ENCODE measurements around the gene CLEC16A.

The CLEC16A gene

DNA sequence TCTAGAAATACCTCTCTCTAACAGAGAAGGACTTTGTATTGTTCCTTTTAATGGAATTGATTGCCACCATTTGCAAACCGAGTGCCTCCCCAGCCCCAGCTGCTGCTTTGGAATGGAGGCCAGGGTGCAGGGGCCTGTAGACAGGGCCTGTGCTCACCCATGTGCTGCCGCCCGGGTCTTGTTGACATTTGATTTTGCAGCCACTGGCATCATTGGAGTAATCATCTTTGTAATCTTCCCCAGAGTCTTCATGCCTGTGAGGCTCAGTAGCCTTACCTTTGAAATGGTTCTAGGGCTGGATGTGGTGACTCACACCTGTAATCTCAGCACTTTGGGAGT is 119.8 kb downstream of the CLEC16A start:
- no peak for DNase-seq

DNA sequence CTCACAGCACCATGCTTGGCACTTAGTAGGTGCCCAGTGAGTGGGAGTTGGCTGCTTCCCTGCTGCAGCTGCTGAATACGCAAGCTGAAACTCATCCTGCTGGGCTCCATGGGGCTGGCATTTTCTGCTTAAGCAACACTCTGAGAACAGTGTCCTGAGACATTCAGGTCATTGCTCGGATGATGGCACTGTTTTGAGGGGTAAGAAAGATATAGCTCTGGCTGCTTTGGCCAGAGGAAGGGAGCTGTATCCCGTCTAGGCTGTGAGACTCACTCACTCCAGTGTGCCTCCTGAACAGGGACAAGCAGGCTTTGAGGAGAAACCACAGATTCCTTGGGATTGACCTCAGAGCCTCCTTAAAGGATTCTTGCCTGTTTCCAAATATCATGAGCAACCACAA is 120.5 kb downstream of the CLEC16A start:
- DNase-seq: no peak

DNA sequence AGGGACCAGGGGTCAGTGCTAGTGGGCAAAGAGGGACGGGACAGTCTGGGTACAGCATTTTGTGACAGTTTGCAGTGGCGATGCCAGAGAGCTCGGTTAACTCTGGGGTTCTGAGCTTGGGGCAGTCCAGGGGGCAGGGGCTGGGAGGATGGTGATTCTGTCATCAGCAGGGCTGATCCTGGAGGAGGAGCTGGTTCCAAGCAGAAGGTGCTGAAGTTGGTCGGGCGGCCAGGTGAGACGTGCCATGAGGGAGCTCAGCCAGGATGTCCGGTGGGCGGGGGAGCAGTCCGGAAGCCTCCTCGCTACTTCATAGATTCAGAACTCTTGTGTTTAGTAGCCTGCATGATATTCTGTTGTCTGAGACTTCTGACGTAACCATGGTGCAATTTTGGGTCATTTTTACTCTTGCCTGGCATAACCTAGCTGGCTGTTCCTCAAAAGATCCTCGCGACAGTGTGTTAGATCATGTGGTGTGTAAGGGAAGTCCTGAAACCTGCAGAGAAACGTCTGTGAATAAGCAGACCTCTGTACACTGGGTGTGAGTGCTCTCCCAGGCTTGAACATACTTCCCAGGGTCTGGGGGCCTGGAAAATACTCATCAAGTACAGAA is 122.0 kb downstream of the CLEC16A start:
- no peak for DNase-seq

DNA sequence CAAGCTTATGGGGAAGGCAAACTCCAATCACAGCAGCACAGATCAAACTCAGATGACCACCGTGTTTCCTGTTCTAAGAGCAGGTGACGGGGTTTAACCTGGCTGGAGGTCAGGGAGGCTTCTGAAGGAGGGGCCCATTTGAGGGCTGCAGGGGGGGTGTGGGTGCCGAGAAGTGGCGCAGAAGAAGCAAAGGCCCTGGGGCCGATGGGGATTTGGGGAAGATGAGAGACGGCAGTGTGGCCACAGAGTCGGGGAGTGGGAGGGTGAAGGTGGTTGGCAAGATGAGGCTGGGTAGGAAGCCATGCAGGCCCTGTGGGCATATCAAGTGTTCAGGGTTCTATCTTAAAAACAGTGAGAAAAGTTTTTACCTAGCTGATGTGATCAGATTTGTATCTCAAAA is 122.9 kb downstream of the CLEC16A start:
- no peak for DNase-seq

DNA sequence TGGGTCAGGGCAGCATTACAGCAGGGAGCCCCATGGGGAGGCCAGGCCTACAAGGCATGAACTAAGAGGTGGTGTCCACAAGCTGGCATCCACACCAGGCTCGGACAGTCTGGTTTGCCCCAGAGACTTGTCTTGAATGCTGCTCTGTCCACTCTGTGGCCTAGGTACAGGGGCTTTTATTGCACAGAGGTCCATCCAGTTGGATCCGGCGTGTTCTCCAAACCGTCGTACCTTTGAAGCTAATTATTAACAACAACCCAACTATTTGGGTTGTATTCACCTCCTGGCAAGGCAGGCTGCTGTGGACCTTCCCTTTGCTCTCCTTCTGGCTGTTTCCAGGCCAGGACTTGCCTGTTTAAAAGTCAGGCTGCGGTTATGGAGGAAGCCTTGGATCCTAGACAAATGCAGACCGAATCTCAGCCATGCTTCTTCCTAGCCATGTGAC is 123.4 kb downstream of the CLEC16A start:
- DNase-seq: no peak

DNA sequence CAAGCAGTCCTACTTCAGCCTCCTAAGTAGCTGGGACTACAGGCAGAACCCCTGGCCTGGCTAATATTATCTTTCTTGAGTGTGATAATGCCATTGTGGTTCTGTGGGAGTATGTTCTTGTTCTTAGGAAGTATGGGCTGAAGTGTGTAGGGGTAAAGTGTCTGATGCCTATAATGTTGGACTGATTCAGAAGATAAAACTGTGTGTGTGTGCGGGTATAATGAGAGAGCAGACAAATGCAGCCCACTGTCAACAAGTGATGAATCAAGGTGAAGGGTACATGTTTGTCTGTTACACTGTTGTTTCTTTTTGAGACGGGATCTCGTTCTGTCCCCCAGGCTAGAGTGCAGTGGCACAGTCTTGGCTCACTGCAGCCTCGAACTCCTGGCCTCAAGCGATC is 127.5 kb downstream of the CLEC16A start:
- DNase-seq: no peak

DNA sequence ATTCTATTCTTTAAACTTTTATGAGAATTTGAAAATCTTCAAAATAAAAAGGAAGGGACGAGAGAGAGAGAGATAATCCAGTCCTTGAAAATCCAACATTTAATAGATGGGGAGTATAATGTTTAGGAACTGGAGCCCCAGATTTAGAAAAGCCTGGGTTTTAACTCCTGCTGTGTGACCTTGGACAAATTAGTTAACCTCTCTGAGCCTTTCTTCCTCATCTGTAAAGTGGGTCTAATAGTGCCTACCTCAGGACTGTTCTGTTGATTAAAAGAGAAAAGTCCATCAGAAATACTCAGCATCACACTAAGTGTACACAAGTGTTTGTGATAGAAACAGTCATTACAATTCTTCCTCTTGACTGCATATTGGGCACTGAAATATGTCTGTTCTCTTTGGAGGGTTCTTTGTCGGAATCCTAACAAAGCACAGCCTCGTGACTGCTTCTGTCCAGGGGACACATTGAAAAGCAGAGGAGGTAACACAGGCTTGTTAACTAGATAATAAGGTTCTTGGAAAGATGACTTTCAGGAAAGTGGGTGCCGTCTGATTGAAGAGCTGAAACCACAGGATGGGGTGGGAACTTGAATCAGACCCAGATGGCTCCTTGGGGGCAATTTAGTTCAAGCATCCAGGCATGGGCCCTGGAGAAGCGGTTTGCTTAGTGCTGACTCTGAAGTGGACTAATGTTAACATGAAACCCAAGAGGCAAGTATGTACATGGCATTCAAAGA is 128.2 kb downstream of the CLEC16A start:
- no peak for DNase-seq

DNA sequence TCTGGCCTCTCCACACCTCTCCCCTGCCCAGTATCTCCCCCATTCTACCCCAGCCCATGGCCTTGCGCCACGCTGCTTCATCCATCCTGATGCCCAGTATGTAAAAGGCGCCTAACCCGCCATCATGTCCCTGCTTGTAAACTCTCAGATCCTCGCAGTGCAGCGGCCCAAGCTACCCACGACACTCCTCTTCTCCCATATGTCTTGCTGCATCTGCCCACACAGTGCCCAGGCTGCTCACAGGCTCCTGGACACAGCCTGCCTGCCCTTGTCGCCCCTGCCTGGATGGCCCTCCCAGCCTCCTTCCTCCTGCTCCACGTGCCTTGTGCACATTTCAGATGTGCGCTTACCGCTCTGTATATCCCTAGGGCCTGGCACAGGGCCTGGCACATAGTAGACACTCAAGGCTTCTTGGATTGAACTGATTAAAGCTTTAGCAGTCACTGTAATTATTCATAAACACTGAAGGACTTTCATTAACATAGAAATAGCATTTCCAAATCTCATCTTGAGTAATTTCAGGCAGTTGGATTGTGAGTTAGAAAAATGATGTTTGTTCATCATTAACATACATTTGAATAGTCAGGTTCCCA is 129.1 kb downstream of the CLEC16A start:
- DNase-seq: no peak

DNA sequence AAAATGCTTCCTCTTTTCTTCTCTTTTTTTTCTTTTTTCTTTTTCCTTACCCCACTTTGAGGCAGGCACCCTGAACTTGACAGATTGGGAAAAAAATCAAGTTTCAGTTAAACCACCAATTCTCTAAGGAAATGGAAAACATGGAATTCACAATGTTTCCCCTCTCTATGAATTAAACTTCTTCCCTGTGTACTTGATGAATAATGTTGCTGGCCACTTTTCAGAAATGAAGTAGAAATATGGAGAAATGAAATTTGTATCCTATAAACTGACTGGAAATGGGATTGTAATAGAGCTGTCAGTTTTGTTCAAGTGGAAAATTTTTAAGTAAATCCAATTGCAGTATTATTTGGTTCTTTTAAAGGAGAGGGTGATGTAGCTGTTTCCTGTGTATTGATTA is 129.8 kb downstream of the CLEC16A start:
- no peak for DNase-seq

DNA sequence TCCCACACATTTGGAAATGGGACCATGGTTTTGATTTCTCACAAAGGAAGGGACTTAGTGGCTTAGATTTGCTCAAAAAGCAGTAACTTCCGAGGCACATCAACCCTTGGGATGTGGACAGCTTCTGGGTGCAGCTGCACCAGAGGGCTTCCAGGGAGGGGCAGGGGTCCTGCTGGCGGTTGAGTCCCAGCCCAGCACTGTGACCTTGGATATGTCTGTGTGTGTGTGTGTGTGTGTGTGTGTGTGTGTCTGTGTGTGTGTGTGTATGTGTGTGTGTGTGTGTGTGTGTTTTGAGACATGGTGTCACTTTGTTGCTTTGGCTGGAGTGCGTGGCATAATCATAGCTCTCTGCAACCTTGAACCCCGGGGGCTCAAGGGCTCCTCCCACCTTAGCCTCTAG is 130.8 kb downstream of the CLEC16A start:
- no peak for DNase-seq

DNA sequence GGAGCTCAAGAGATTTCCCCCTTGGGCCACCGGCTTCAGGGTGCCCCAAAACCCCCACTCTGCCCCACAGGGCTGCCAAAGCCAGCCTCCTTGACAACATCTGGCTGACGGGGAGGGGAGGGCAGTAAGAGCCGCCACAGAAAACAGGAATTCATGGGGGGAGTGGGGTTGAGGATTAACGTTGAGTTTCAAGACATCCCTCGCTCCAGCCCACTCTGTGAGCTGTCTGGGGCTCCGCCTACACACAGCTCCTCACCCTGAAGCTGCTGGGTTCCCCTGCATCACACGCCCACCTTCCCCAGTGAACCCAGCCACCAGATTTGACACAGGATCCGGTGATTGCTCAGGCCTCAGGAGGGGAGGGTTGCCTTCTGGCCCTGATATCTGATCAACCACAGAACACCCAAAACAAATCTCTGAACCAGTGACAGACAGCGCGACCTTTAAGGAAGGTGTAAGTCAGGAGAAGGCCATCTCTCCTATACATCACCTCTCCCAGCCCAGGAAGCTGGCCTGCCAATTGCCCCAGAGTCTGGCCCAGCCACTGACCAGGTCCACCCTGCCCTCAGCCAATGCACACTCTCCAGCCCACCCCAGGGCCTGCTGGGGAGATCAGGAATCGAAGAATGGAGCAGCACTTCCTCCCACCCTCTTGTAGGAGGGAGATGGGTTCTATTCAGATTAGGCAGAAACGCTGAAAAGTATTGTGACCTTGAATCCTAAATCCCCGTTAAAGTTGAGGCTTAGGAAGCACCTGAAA is 132.1 kb downstream of the CLEC16A start:
- DNase-seq: peak; percentile 66 to 78

DNA sequence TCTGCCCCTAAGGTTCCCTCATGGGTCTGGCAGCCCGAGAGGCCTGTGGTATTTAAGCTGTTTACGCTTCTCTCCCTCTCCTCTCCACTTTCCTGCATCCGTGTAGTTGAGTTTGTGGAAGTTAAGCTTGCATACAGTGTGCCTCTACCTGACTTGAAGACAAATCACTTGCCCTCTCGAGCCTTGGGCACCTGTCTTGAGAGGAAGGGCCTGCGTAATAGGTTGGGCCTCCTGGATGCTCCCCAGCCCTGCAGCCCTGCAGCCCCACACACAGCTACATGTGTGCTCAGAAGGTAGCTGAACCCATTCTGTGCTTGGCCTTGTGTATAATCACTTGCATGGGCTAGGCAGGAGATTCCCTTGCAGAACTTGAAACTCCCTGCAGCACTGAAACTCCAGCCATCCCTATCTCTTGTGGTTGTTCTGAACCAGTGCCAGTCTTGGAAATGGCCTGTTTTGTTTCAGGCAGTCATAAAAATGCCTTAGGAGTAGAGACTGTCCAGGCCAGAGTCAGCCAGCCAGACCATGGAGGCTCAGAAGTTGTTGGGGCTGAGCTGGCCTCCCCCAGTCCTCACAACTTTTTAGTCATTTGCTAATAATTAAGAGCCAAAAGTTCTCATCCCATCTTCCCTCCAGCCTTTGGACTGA is 134.6 kb downstream of the CLEC16A start:
- no peak for DNase-seq

DNA sequence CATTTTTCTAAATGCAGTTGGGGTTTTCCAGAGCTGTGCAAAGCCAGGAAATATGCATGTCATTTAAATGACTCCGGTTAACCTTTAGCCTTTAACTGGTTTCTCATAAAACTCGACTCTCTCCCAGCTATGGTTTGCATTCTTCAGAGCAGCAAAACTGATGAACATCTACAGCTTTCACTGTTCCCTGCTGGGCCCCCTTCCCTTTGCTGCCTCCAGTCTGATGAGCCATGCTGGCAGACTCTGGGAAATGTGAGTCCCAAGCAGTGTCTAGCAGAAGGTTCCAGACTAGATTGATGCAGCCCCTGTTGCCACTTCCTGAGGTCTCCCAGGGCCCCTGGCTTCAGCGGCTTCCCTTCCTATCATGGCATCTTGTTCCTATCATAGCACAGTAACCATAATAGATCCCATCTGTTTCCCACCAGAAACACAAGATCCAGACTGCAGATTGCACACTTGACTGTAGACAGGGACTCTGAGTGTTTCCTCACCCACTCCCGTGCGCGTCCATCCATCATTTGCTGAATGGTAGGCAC is 135.4 kb downstream of the CLEC16A start:
- DNase-seq: no peak

DNA sequence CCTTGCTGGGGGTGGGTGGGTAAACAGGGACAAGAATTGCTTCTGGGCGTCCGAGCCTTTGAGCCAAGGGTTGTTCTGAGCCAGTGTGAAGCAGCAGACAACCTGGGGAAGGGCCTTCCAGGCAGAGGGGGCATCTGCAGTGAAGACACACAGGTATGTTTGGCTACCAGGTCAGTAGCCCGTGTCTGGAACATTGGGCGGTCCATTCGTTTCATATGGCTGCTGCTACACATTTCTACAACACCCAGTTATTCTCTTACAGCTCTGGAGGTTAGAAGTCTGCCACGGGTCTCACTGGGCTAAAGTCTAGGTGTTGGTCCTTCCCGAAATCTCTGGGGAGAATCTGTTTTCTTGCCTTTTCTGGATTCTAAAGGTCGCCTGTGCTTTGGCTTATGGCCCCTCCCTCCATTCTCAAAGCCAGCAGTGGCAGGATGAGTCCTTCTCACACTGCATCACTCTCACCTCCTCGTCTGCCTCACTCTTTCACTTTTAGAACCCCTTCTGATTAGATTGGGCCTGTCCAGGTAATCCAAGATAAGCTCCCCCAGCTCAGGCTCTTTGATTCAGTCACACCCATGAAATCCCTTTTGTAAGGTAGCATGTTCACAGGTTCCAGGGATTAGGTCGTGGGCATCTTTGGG is 136.1 kb downstream of the CLEC16A start:
- no peak for DNase-seq

DNA sequence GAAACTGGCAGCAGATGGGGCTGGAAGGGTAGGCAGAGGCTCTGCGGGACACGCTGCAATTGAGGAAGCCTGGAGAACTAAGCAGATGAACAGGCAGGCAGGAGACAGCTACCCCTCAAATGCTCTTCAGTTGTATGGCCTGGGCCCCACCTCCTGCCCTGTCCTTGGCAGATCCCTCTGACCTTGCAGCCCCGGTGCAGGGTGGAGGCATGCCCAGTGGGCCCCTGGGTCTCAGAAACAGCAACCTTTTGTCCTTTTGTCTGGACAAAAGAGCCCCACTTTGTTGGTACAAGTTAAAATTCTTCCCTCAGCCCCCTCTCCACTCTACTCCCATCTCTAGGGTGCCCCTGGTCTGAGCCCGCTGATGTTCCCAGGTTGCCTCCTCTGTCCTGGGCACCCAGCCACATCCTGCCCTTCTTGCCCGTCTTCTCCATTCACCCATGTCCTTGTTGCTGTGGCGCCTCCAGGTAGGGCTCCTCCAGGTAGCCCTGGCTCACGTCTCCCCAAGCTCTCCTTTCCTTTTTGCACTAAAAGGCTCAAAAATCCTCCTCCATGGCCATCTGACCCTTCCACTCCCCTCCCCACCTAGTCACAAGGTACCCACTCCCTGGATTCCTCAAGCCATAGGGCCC is 136.8 kb downstream of the CLEC16A start:
- DNase-seq: no peak

DNA sequence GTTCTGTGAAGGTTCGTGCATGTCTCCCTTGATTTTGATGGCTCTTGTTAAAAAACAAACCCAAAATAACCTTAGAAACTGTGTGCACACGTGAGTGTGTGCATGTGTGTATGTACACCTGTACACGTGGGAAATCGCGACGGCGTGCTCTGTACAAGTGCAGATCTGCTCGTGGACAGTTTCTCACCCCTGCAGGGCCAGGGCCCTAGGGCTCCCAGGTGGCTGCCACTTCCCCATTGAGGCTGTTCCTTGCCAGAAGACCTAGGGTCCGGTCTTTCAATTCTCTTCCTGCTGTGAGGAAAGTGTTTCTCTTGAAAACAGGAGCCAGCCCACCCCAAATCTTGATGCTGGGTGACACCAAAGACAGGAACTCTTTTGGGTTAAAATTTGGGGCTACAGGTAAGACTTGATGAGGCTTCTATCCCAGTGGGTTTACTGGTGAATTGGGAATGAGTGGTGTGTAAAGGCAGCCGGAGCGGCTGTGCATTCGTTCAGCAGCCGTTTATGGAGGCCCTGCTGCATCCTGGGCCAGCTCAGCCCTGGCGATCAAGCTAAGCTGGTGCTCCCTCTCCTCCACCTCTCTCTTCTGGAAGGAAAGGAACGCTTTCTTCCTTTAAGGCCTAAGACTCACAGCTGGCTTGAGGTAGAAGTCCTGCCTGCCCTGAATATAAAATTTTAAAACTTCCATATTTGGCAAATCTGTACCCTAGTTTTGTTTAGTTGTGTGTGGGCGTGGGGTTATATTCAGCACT is 137.9 kb downstream of the CLEC16A start:
- DNase-seq: no peak

DNA sequence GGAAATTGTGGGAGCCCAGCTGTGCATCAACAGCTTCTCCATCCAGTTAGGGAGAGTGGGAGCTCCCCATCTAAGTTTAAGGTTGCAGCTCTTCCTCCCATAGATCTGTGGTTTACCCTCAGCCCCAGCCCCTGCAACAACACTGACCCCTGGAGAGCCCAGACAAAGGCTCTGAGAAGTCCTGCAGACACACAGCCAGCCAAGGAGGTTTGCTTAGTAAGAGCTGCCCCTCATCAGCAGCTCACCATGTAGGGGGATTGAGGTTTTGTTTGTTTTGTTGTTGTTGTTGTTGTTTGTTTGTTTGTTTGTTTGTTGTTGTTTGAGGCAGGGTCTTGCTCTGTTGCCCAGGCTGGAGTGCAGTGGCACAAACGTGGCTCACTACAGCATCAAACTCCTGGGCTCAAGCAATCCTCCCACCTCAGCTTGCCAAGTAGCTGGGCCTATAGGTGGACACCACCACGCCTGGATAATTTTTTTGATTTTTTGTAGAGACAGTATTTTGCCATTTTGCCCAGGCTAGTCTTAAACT is 138.6 kb downstream of the CLEC16A start:
- no peak for DNase-seq

DNA sequence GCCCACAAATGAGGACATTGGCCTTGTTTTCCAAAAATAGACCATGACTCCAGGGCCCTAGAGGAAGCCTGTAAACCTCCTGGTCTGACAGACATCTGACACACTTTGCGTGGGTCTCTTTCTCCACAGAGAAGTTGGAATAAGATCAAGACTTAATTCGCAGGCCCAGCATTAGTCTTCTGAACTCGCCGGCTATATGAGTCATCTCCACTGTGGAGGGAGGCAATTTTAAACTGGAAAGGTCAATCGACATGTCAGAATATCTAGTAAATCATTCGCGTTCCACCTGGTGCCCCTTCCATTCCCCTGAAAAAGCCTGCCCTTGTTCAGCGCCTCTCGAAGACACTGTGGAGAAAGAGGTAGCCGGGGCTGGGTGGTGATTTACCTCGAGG is 140.1 kb downstream of the CLEC16A start:
- DNase-seq: no peak

DNA sequence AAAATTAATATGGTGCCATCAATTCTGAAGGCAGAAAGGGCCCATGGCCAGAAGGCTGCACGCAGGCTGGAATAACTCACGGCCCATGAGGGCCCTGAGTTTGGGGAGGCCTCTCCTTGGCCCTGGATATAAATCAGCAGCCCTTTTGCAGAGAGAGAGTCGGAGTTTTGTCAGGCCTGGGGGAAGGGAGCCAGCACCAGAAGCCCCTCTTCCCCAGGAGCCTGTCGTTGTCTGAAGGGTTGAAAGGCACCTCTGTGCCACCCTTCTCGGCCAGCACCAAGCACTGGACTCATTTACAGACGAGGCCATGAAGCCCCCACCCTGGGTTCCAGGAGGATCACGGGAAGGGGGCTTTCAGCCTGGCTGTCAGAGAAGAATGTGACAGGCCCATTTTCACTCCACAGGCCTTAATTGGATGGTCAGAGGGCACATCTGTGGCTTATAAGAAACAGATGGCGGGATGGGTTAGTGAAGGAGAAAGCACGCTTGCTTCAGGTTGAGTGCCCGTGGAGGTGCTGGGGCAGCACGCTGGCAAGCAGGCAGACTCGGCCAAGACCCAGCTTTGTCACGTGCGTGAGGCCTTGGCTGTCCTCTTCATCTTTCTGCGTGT is 140.6 kb downstream of the CLEC16A start:
- no peak for DNase-seq

DNA sequence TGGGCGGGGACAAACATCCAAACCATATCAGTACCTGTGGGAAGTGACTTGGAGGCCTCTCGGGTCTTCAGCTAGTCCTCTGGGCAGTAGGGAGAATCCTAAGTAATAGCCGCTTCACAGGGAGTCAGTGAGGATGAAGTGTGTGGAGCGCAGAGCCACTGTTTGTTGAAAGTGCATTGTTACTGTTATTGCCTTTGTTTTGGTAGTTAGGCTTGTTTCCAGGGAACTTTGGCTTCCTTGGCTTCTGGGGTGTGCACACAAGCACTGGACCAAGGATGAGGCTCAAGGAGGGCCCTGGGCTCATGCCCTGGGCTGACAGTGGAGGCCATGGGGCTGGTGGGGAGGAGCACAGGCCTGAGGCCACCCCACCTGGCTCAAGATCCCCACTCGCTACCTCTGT is 141.6 kb downstream of the CLEC16A start:
- DNase-seq: no peak

DNA sequence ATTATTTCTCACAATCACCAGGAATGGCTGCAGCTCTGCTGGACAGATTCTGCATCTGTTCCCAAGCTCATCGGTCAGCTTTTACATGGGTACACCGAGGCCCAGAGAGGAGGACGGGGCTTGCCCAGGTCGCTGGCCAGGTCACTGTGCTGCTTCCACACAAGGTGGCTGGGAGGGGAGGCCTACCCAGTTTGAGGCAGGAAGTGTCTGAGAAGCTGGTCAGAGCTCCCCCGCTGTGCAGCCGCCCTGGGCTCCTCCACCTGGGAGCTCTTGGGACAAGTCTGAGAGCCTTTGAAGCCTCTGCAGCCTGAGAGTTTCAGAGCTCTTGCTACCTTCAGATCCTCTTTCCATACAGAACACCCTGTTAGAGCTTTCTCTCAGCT is 143.3 kb downstream of the CLEC16A start:
- no peak for DNase-seq

All from activated CD4-positive, alpha-beta T cell treated with anti-CD3 and anti-CD28 coated beads for 4 hours (primary cell).